ENCODE measurements around the gene LRFN2. TPM values are rescaled to one million over a fixed set of nuclear protein-coding genes. Genes with fewer than 3 reads are reported as not detected.

LRFN2 gene
- total RNA-seq, 2 experiments from 2014 or later: not detected

GRCh38 chr6:40537446-40537845 lies 49.7 kb downstream of the LRFN2 start:
- no peak for TF ChIP-seq CTCF (IDR thresholded peaks at IDR 0.05)
- no peaks in the 10 kb centered on the region for H3K27me3 ChIP-seq (ENCODE audit: control insufficient read depth in 1 of 2, insufficient read depth in 2 of 2, low read length in 2 of 2)
- Mint-ChIP-seq H3K36me3 (ENCODE audit: low read depth) (no peaks in the 10 kb centered on the region), H3K4me1 (ENCODE audit: low read depth) (no peaks in the 10 kb centered on the region), H3K4me3 (no peak overlapping the region), H3K27me3 (no peaks in the 10 kb centered on the region), H3K27ac (no peak overlapping the region), H3K9me3 (no peaks in the 10 kb centered on the region)
- no peaks in the 10 kb centered on the region for H3K4me1 ChIP-seq (ENCODE audit: insufficient read depth, low read length)
- H3K9me3 ChIP-seq (ENCODE audit: control insufficient read depth in 1 of 2, insufficient read depth in 1 of 2, low read length in 2 of 2): no peaks in the 10 kb centered on the region
- no peaks in the 10 kb centered on the region for H3K36me3 ChIP-seq (ENCODE audit: insufficient read depth, low read length)
- H3K27ac ChIP-seq (ENCODE audit: low read depth in 1 of 2, low read length in 2 of 2): no peak overlapping the region
- H3K4me3 ChIP-seq (ENCODE audit: low read length): no peak overlapping the region
- CTCF ChIA-PET: interaction anchor here (0.5 kb wide), 1 partner anchor 9 kb away, joined by 3 read pairs; no protein-coding TSS in a partner anchor
- DNase-seq (no peak), ATAC-seq (ENCODE audit: poor library complexity) (no peak)
- intact Hi-C loops (cut with DNase I, micrococcal nuclease): no loop called here
- POLR2A ChIA-PET: no interaction called here

GRCh38 chr6:40536442-40536841 lies 50.7 kb downstream of the LRFN2 start:
- no peak for DNase-seq
- CTCF ChIA-PET: no interaction called here

GRCh38 chr6:40535819-40536380 lies 51.3 kb downstream of the LRFN2 start:
- Mint-ChIP-seq H3K27ac (no peak overlapping the region), H3K4me3 (no peak overlapping the region), H3K36me3 (ENCODE audit: low read depth) (no peaks in the 10 kb centered on the region), H3K4me1 (ENCODE audit: low read depth) (no peaks in the 10 kb centered on the region), H3K9me3 (no peaks in the 10 kb centered on the region), H3K27me3 (no peaks in the 10 kb centered on the region)
- CTCF ChIA-PET: no interaction called here
- no peak overlapping the region for H3K4me3 ChIP-seq (ENCODE audit: low read length)
- ATAC-seq (ENCODE audit: poor library complexity) (no peak), DNase-seq (no peak)
- no peaks in the 10 kb centered on the region for H3K9me3 ChIP-seq (ENCODE audit: control insufficient read depth in 1 of 2, insufficient read depth in 1 of 2, low read length in 2 of 2)
- no peak overlapping the region for H3K27ac ChIP-seq (ENCODE audit: low read depth in 1 of 2, low read length in 2 of 2)
- no peak for TF ChIP-seq CTCF (IDR thresholded peaks at IDR 0.05)
- no peaks in the 10 kb centered on the region for H3K27me3 ChIP-seq (ENCODE audit: control insufficient read depth in 1 of 2, insufficient read depth in 2 of 2, low read length in 2 of 2)
- POLR2A ChIA-PET: no interaction called here
- no peaks in the 10 kb centered on the region for H3K36me3 ChIP-seq (ENCODE audit: insufficient read depth, low read length)
- no peaks in the 10 kb centered on the region for H3K4me1 ChIP-seq (ENCODE audit: insufficient read depth, low read length)
- intact Hi-C loops (cut with DNase I, micrococcal nuclease): no loop called here

More at GRCh38 chr6:40536442-40536841, 50.7 kb downstream of the LRFN2 start:
- no peaks in the 10 kb centered on the region for H3K27me3 ChIP-seq (ENCODE audit: control insufficient read depth in 1 of 2, insufficient read depth in 2 of 2, low read length in 2 of 2)
- no peaks in the 10 kb centered on the region for H3K9me3 Mint-ChIP-seq
- H3K27me3 Mint-ChIP-seq: no peaks in the 10 kb centered on the region
- intact Hi-C loops (cut with DNase I, micrococcal nuclease): no loop called here
- no peaks in the 10 kb centered on the region for H3K36me3 ChIP-seq (ENCODE audit: insufficient read depth, low read length)
- no peak overlapping the region for H3K27ac ChIP-seq (ENCODE audit: low read depth in 1 of 2, low read length in 2 of 2)
- POLR2A ChIA-PET: no interaction called here
- H3K4me3 ChIP-seq (ENCODE audit: low read length): no peak overlapping the region
- no peaks in the 10 kb centered on the region for H3K36me3 Mint-ChIP-seq (ENCODE audit: low read depth)
- TF ChIP-seq CTCF (IDR thresholded peaks at IDR 0.05): no peak
- no peak overlapping the region for H3K27ac Mint-ChIP-seq
- no peaks in the 10 kb centered on the region for H3K4me1 Mint-ChIP-seq (ENCODE audit: low read depth)
- H3K4me1 ChIP-seq (ENCODE audit: insufficient read depth, low read length): no peaks in the 10 kb centered on the region
- no peaks in the 10 kb centered on the region for H3K9me3 ChIP-seq (ENCODE audit: control insufficient read depth in 1 of 2, insufficient read depth in 1 of 2, low read length in 2 of 2)
- no peak overlapping the region for H3K4me3 Mint-ChIP-seq
- no peak for ATAC-seq (ENCODE audit: poor library complexity)
